Neural crest cell (in vitro differentiated cells): Measurements from ENCODE around the gene EXOSC10. TPM values are rescaled to one million over a fixed set of nuclear protein-coding genes. Genes with fewer than 3 reads are reported as not detected.

Experiments
- DNase-seq: peaks from one replicate; pipeline ENCODE4 v3.0.0; 2021; ENCODE audit warnings: low read depth, mixed read lengths, low spot score
- H3K27ac Mint-ChIP-seq: one replicate; pipeline ENCODE4 v1.8.0; 2021; ENCODE audit warnings: mild to moderate bottlenecking, mixed read lengths; ENCODE audit not compliant: unreplicated experiment
- H3K27me3 Mint-ChIP-seq: 2 replicates; pipeline ENCODE4 v1.8.0; 2021; ENCODE audit warnings: low read depth, mild to moderate bottlenecking, mixed read lengths
- H3K36me3 Mint-ChIP-seq: 2 replicates; pipeline ENCODE4 v1.8.0; 2021; ENCODE audit warnings: low read depth, mild to moderate bottlenecking, mixed read lengths
- H3K4me1 Mint-ChIP-seq: 2 replicates; pipeline ENCODE4 v1.8.0; 2021; ENCODE audit warnings: mixed read lengths
- H3K4me3 Mint-ChIP-seq: one replicate; pipeline ENCODE4 v1.8.0; 2021; ENCODE audit warnings: mild to moderate bottlenecking, mixed read lengths
- H3K9me3 Mint-ChIP-seq: 2 replicates; pipeline ENCODE4 v1.8.0; 2021; ENCODE audit warnings: mixed read lengths
- CTCF ChIP-seq: fragments of 200-600 bp; sonication (generic); conservative IDR thresholded peaks from 2 replicates; pipeline ENCODE4 v1.5.0; 2021; ENCODE audit warnings: antibody characterized with exemption, mild to moderate bottlenecking
- total RNA-seq: library from RNA; stranded (reverse); gene quantifications from 2 replicates; pipeline ENCODE4 v1.2.1, GENCODE V29; 2021

Gene EXOSC10
- total RNA-seq, 1 donor from 2014 or later: 127 TPM

- DNase-seq: no peak
- Mint-ChIP-seq H3K36me3 (peaks cover 4% of the 10 kb centered on the region), H3K27ac (no peak overlapping the region), H3K4me3 (peak overlapping the region; percentile 47), H3K27me3 (no peaks in the 10 kb centered on the region), H3K4me1 (peaks cover 12% of the 10 kb centered on the region), H3K9me3 (no peaks in the 10 kb centered on the region)
- TF ChIP-seq CTCF: no peak
Measured at GRCh38 chr1:11055676-11056075, 44.0 kb downstream of the EXOSC10 start.

- H3K4me3 Mint-ChIP-seq: peak overlapping the region; percentile 37
- H3K36me3 Mint-ChIP-seq: peaks cover 4% of the 10 kb centered on the region
- no peak overlapping the region for H3K27ac Mint-ChIP-seq
- no peak for TF ChIP-seq CTCF
- H3K27me3 Mint-ChIP-seq: no peaks in the 10 kb centered on the region
- peaks cover 12% of the 10 kb centered on the region for H3K4me1 Mint-ChIP-seq
- H3K9me3 Mint-ChIP-seq: no peaks in the 10 kb centered on the region
- DNase-seq: no peak
Measured at GRCh38 chr1:11054666-11055065, 45.0 kb downstream of the EXOSC10 start.

- peaks cover 4% of the 10 kb centered on the region for H3K36me3 Mint-ChIP-seq
- no peak overlapping the region for H3K27ac Mint-ChIP-seq
- TF ChIP-seq CTCF: no peak
- DNase-seq: no peak
- peak overlapping the region; percentile 37 for H3K4me3 Mint-ChIP-seq
- peaks cover 12% of the 10 kb centered on the region for H3K4me1 Mint-ChIP-seq
- H3K9me3 Mint-ChIP-seq: no peaks in the 10 kb centered on the region
- H3K27me3 Mint-ChIP-seq: no peaks in the 10 kb centered on the region
Measured at GRCh38 chr1:11054181-11054580, 45.5 kb downstream of the EXOSC10 start.

GRCh38 chr1:11053758-11054137, 45.9 kb downstream of the EXOSC10 start:
- H3K27ac Mint-ChIP-seq: no peak overlapping the region
- no peaks in the 10 kb centered on the region for H3K27me3 Mint-ChIP-seq
- DNase-seq: no peak

GRCh38 chr1:11052839-11053757, 46.6 kb downstream of the EXOSC10 start:
- DNase-seq: no peak
- H3K27ac Mint-ChIP-seq: no peak overlapping the region

More at GRCh38 chr1:11053758-11054137, 45.9 kb downstream of the EXOSC10 start:
- no peak for TF ChIP-seq CTCF
- Mint-ChIP-seq H3K4me1 (peaks cover 7% of the 10 kb centered on the region), H3K36me3 (peaks cover 4% of the 10 kb centered on the region), H3K9me3 (no peaks in the 10 kb centered on the region), H3K4me3 (no peak overlapping the region)

More at GRCh38 chr1:11052839-11053757, 46.6 kb downstream of the EXOSC10 start:
- Mint-ChIP-seq H3K27me3 (no peaks in the 10 kb centered on the region), H3K9me3 (no peaks in the 10 kb centered on the region), H3K4me3 (peak overlapping the region; percentile 49), H3K36me3 (peaks cover 4% of the 10 kb centered on the region), H3K4me1 (peaks cover 4% of the 10 kb centered on the region)
- no peak for TF ChIP-seq CTCF
